Liver (tissue), 3 donors: ENCODE data around the gene NUDT5.

Experiments used
- ATF3 ChIP-seq: IDR thresholded peaks from 2 replicates; pipeline ENCODE4 v1.6.1; 2016; ENCODE audit warnings: antibody characterized with exemption
- CTCF ChIP-seq: fragments of 150-350 bp; IDR thresholded peaks from 2 replicates; pipeline ENCODE4 v1.5.1; 2017; ENCODE audit warnings: improper control_type of control experiment, low read depth, low read length; ENCODE audit not compliant: missing input control
- JUND ChIP-seq, 2 donors: IDR thresholded peaks; 2 replicates each; pipeline ENCODE4 v1.6.1; 2016; ENCODE audit warnings: antibody characterized with exemption in 2 of 2
- MAX ChIP-seq: IDR thresholded peaks from 2 replicates; pipeline ENCODE4 v1.6.1; 2016; ENCODE audit warnings: antibody characterized with exemption
- RAD21 ChIP-seq, 2 donors: IDR thresholded peaks; 2 replicates each; pipeline ENCODE4 v1.6.1; 2016; ENCODE audit warnings: antibody characterized with exemption in 2 of 2, mild to moderate bottlenecking in 2 of 2
- RXRA ChIP-seq, 2 donors: IDR thresholded peaks; 2 replicates each; pipeline ENCODE4 v1.6.1; 2017 to 2018; ENCODE audit warnings: antibody characterized with exemption in 2 of 2, mild to moderate bottlenecking in 1 of 2
- ZBTB33 ChIP-seq: IDR thresholded peaks from 2 replicates; pipeline ENCODE4 v1.6.1; 2016; ENCODE audit warnings: antibody characterized with exemption
- donor health status: healthy.
- donor health status: healthy.

GRCh38 chr10:12194752-12195271 is 879 bp downstream of the NUDT5 start:
- TF ChIP-seq RAD21 (IDR thresholded peaks at IDR 0.05) (no peak), CTCF (no peak), JUND (IDR thresholded peaks at IDR 0.05) (no peak), ATF3 (no peak), MAX (no peak), ZBTB33 (no peak), RXRA (IDR thresholded peaks at IDR 0.05) (peak; percentile 18 to 33)
